Smooth muscle cell of the brain vasculature (primary cell): Measurements from ENCODE around the gene SESN2.
"Not testable (repeated sequence)": the region's sequence is repeated elsewhere in the genome, so short reads cannot be mapped to it uniquely, and the experiment has no call there.

Experiments used
- DNase-seq: peaks from one replicate; pipeline ENCODE4 v3.0.0-alpha.2; 2012; ENCODE audit warnings: low read depth, low spot score

Gene SESN2

GRCh38 chr1:28326984-28327383 lies 67.7 kb downstream of the SESN2 start:
- no peak for DNase-seq

GRCh38 chr1:28327431-28327830 lies 68.1 kb downstream of the SESN2 start:
- not testable (repeated sequence) for DNase-seq

GRCh38 chr1:28328228-28328648 lies 68.9 kb downstream of the SESN2 start:
- DNase-seq, result no peak

GRCh38 chr1:28329395-28330153 lies 70.3 kb downstream of the SESN2 start:
- DNase-seq, result no peak
